ENCODE measurements around the gene ZNF804B.

Gene ZNF804B

GRCh38 chr7:88967432-88967831 is 207.9 kb downstream of the ZNF804B start:
- DNase-seq (ENCODE audit: low read depth in 2 of 2) = no peak

DNA sequence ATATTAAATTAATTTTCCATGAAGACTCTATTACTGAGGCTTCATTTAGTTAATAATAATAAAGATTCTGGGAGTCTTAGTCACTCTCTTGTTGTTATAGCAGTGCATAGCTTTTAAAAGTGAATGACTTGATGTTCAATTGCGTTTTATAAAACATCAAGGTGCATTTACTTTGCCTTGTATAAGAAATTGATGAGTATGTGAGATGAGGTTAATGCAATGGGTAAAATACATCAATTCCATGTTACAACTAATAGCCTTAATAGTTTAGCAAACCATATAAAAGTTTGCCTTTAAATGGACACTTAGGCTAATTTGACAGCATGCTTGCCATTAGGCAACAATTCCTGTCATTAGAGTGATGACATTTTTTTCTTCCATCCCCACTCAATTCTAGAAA is 209.7 kb downstream of the ZNF804B start:
- no peak for DNase-seq (ENCODE audit: low read depth in 2 of 2)

GRCh38 chr7:88985295-88985694 is 225.8 kb downstream of the ZNF804B start:
- no peak for DNase-seq (ENCODE audit: low read depth in 2 of 2)

DNA sequence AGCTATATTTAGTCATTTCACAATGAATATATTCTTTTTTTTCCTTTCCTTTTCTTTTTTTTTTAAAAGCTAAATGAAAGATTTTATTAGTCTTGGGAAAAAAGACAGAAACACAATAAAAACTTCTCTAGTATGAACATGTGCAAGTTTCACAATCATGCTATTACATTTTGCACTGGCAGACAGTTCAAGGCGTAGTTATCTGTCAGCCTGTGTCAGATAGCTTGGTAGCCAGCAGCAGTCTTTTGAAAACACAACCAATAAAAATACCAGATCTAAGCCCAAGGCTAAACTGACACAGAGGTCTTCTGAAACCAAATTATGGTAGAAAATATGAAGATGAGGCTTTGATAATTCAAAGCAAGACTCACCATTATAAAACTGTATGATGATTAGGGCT is 241.8 kb downstream of the ZNF804B start:
- no peak for DNase-seq (ENCODE audit: low read depth in 2 of 2)

GRCh38 chr7:89002981-89003956 is 243.8 kb downstream of the ZNF804B start:
- DNase-seq (ENCODE audit: low read depth in 2 of 2) = no peak

GRCh38 chr7:89012016-89012415 is 252.5 kb downstream of the ZNF804B start:
- DNase-seq (ENCODE audit: low read depth in 2 of 2) = no peak

DNA sequence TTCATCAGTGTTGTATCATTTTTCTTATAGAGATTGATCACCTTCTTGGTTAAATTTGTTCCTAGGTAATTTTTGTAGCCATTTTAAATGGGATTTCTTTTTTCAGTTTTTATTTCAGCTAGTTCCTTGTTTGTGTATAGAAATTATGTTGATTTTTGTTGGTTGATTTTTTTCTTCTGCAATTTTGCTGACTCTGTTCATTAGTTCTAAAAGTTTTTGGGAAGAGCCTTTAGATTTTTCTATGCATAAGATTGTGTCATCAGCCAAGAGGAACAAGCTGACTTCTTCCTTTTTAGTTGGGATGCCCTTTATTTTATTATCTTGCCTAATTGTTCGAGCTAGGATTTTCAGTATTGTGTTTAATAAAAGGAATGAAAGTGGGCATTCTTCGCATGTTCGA is 258.2 kb downstream of the ZNF804B start:
- no peak for DNase-seq (ENCODE audit: low read depth in 2 of 2)

DNA sequence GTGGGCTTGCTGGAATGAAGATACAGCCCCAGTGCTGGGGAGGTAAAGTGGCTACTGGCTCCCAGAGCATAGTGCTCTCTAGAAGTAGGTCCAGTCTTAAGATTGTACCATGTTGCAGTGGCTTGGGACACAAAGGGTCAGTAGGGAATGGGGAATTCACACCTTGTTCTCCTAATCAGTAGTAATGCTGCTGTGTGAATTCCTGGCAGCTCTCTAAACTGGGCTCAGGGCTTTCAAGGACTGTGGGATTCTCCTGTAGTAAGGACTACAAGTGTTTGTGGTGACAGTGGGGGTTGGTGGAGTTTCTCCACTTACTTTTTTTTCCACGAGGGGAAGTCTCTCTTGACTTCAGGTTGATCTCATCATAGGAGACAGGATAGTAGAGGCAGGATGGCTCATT is 262.2 kb downstream of the ZNF804B start:
- no peak for DNase-seq (ENCODE audit: low read depth in 2 of 2)

DNA sequence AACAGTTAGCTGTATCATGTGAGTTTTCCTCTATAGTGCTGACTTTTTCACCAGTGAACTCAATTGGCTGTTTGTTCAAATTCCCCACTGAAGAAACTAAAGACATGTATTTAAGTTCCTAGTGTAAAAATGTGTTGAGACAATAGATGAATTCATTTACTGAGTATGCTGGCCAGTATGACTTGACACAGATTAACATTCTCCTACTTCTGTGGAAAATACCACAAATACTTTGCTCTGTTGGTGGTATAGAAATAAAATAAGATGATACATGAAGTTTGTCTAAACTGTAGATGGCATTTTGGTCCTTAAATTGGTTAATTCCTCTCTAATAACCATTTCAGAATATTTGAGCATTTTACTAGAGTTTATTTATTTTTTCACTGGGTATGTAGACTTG is 263.7 kb downstream of the ZNF804B start:
- DNase-seq (ENCODE audit: low read depth in 2 of 2) = no peak

GRCh38 chr7:89023877-89024276 is 264.4 kb downstream of the ZNF804B start:
- DNase-seq (ENCODE audit: low read depth in 2 of 2) = no peak

- no peak for DNase-seq (ENCODE audit: low read depth in 2 of 2)
These were observed 268.3 kb downstream of the ZNF804B start for GRCh38 chr7:89027781-89028180.

- DNase-seq (ENCODE audit: low read depth in 2 of 2) = no peak
These were observed 268.8 kb downstream of the ZNF804B start for GRCh38 chr7:89028319-89028718.

- DNase-seq (ENCODE audit: low read depth in 2 of 2) = no peak
These were observed 270.4 kb downstream of the ZNF804B start for GRCh38 chr7:89029864-89030263.

DNA sequence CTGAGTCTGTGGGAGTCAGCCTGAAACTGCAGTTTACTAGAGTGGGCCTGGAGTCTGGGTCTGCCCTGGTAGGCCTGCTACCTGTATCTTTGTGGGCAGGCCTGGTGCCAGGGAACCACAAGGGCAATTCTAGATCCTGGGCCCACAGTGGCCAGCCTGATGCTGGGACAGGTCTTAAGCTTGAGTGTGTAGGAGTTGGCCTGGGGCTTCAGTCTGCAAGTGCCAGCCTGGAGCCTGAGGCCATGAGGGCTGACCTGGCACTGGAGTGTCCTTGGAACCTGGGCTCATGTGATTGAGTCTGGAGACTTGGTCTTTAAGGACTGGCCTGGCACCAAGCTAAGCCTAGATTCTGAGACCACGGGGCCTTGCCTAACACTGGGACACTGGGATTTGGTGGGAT is 281.7 kb downstream of the ZNF804B start:
- DNase-seq (ENCODE audit: low read depth in 2 of 2) = no peak

DNA sequence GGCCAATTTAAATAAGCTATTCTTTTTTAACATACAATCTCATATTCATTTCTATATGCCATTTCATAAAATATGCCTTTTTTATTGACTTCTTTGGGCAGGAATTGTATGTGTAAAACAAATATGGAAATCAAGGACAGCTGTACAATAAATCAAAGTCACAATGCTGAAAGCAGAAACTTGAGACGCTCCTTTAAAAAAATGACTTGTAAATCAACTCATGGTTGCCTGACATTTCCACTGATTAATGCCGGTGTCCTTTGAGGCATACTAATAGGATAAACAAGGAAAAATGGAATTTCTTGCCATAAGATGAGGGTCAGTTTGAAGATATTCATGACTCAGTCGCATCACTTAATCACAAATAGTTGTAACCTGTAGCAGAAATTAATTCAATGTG is 283.4 kb downstream of the ZNF804B start:
- DNase-seq (ENCODE audit: low read depth in 2 of 2) = no peak

- no peak for DNase-seq (ENCODE audit: low read depth in 2 of 2)
These were observed 289.5 kb downstream of the ZNF804B start for GRCh38 chr7:89049043-89049442.

GRCh38 chr7:89053130-89053529 is 293.6 kb downstream of the ZNF804B start:
- no peak for DNase-seq (ENCODE audit: low read depth in 2 of 2)

- DNase-seq (ENCODE audit: low read depth in 2 of 2) = no peak
These were observed 294.9 kb downstream of the ZNF804B start for GRCh38 chr7:89054361-89054760.

DNA sequence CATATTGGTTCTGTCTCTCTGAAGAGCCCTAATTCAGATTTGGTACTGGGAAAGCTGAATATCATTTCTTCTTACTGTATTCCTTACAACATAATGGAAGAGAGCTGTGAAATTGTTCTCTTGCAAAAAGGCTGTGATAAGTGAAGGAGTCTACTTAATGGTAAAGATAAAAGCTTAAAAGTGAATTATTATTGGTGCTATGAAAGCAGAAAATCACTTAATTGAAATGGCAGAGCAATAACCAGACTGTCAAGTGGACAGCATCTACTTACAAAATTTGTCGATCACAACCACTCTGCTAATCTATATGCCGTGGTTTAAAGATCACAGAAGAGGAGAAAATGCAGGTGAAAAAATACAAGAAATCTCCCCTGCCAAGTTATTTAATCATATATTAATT is 300.7 kb downstream of the ZNF804B start:
- no peak for DNase-seq (ENCODE audit: low read depth in 2 of 2)

DNA sequence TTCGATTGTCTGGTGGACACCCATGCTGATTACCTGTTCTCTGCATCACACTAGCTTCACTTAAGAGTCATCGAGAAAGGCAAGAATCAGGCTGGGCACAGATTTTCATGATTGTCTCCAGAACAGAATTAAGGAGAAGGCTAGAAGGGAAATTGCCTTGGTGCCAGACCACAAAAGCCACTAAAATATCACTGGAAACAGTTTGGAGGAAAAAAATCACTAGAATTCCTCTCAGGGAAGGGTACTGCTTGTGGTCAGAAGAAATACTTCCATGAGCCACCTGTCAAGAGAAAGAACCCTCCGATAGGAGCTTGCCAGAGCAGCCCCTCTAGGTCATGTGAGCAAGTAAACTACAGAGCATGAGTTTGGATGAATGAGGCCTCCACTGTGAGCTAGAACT is 305.3 kb downstream of the ZNF804B start:
- DNase-seq (ENCODE audit: low read depth in 2 of 2) = no peak

DNA sequence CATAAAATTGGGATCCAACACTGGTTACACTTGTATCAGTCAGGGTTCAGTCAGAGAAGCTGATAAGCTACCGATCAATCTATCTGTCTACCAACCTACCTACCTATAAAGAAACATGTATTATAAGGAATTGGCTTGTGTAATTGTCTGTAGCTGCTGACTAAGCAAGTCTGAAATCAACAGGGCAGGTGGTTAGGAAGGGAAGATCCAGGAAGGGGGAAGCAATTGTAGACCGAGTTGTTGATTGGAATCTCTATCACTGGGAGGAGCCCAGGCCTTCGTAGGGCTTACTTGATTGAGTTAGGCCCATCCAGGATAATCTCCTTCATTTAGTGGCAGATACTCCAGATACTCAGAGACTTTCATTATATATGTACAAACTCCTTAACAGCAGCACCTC is 307.5 kb downstream of the ZNF804B start:
- no peak for DNase-seq (ENCODE audit: low read depth in 2 of 2)

DNA sequence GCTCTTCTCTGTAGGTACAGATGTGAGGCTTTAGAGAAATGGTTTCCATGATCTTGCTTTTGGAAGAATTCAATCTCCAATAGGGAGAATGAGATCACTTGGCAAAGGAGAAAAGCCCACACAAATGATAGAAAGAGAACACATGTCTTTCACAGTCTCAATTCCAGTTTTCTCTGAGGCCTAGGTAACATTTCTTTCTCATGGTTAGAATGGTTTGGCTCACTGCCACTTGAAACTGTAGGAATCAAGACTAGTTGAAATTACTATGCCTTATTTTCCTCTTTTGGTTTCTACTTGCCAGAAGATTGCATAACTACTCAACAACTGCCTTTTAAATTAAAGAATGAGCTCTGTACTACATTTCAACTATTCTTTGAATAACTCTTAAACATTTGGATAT is 312.6 kb downstream of the ZNF804B start:
- no peak for DNase-seq (ENCODE audit: low read depth in 2 of 2)

DNA sequence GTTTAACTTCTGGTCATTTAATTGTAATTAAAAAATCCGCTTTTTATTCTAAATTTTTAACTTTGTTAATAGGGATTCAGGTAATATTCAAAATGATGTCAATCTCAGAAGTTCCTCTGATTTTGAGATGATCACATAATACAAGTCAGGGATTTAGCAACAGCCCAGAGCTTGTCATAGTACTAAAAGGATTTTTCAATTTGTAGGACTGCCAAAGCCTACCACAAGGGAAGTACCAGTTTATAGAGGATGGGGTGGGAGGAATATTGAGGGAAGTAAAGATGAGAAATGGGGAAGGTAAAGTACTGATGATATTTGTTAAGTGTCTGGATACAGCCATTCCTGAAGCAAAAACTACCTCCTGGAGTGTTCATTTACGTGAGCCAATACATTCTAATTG is 314.3 kb downstream of the ZNF804B start:
- no peak for DNase-seq (ENCODE audit: low read depth in 2 of 2)

DNA sequence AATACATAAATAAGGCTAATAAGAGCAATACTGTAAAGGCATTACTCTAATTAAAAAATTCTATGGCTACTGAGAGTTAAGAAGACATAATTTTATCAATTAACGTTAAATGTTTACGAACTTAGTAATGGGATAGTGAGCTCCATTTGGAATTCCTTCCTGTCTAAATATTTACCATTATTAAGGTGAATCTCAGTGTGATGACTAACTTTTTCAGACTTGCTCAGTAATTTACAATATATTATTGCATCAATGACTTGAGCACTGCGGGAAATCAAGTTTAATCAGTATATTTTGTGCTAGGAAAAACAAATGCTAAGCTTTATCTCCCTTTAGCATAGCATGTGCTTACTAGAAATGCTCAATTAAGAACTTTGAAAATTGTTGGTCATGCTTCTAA is 318.5 kb downstream of the ZNF804B start:
- no peak for DNase-seq (ENCODE audit: low read depth in 2 of 2)
